ENCODE measurements around the gene GNPDA2. TPM values are rescaled to one million over a fixed set of nuclear protein-coding genes. Genes with fewer than 3 reads are reported as not detected.

Gene GNPDA2
- total RNA-seq, 1 donor from 2014 or later = 21.3 TPM

DNA sequence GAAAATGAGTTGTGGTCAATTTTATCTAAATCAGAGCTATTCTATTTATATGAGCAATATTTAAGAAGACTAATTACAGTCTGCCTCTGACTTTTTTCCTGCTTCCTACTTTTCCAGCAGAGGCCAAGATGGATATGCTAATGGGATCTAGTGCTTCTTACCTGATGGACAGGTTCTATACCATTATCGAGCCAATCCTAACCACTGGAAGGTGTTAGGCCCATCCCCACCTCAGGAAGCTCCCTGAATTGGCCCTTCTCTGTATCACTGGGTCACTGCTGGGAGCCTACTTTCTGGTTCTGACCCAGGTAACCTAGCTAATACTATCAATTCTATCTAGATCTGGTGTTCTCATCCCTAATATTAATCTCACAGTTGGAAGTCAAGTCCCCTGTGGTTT, 74.4 kb downstream of the GNPDA2 start:
- Histone ChIP-seq H3K27me3 (ENCODE audit: control insufficient read depth, insufficient read depth, low read length) (no peaks in the 10 kb centered on the region), H3K4me3 (ENCODE audit: low read depth, low read length) (no peak overlapping the region), H3K36me3 (ENCODE audit: control insufficient read depth, insufficient read depth, low read length) (no peaks in the 10 kb centered on the region)
- TF ChIP-seq, protein P1, sequence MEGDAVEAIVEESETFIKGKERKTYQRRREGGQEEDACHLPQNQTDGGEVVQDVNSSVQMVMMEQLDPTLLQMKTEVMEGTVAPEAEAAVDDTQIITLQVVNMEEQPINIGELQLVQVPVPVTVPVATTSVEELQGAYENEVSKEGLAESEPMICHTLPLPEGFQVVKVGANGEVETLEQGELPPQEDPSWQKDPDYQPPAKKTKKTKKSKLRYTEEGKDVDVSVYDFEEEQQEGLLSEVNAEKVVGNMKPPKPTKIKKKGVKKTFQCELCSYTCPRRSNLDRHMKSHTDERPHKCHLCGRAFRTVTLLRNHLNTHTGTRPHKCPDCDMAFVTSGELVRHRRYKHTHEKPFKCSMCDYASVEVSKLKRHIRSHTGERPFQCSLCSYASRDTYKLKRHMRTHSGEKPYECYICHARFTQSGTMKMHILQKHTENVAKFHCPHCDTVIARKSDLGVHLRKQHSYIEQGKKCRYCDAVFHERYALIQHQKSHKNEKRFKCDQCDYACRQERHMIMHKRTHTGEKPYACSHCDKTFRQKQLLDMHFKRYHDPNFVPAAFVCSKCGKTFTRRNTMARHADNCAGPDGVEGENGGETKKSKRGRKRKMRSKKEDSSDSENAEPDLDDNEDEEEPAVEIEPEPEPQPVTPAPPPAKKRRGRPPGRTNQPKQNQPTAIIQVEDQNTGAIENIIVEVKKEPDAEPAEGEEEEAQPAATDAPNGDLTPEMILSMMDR (IDR thresholded peaks at IDR 0.05; ENCODE audit: insufficient read depth, low read length, poor library complexity, severe bottlenecking) = no peak
- no peak for DNase-seq (ENCODE audit: low read depth)

Other genes starting within 250 kb of the GNPDA2 start
- gene YIPF7, start 74.9 kb downstream of the GNPDA2 start, total RNA-seq = not detected in 2 replicates
- gene GUF1, start 48.1 kb downstream of the GNPDA2 start, total RNA-seq = 27.7 and 29.6 TPM in 2 replicates